ENCODE results near the gene NTSR1. TPM values are rescaled to one million over a fixed set of nuclear protein-coding genes. Genes with fewer than 3 reads are reported as not detected.
A peak's percentile ranks its signal among the peaks of the same experiment; 100 is the strongest.

NTSR1 gene
- total RNA-seq, 4 donors from 2014 or later, result 0.04 to 0.13 TPM; not detected in 2

GRCh38 chr20:62733891-62734290, 25.3 kb downstream of the NTSR1 start:
- intact Hi-C loops (cut with DNase I; ENCODE audit: low total_unique reads) (no loop called here), in situ Hi-C loops (cut with MboI; ENCODE audit: low sequenced_read_pairs in 4 of 4) (no loop called here)
- no peaks in the 10 kb centered on the region for H3K36me3 ChIP-seq
- TF ChIP-seq POLR2A (IDR thresholded peaks at IDR 0.05) (no peak), CTCF (IDR thresholded peaks at IDR 0.05 in 4 of 5, conservative IDR thresholded peaks at IDR 0.05 in 1 of 5) (no peak)
- H3K4me3 ChIP-seq, result no peak overlapping the region
- no peak overlapping the region for H3K27ac ChIP-seq
- H3K4me1 ChIP-seq, result no peaks in the 10 kb centered on the region
- ATAC-seq (no peak), DNase-seq (no peak)
- peaks cover 21 to 27% (median 25%) of the 10 kb centered on the region in 3 donors for H3K27me3 ChIP-seq
- no peaks in the 10 kb centered on the region for H3K9me3 ChIP-seq

GRCh38 chr20:62734326-62734725, 25.7 kb downstream of the NTSR1 start:
- Histone ChIP-seq H3K4me1 (no peaks in the 10 kb centered on the region), H3K27me3 (peaks cover 25 to 29% (median 27%) of the 10 kb centered on the region in 3 donors), H3K36me3 (no peaks in the 10 kb centered on the region), H3K27ac (no peak overlapping the region), H3K9me3 (no peaks in the 10 kb centered on the region), H3K4me3 (no peak overlapping the region)
- intact Hi-C loops (cut with DNase I; ENCODE audit: low total_unique reads), result no loop called here
- DNase-seq, result peak in 1 of 2 donors; percentile 1
- TF ChIP-seq POLR2A (IDR thresholded peaks at IDR 0.05) (no peak), CTCF (IDR thresholded peaks at IDR 0.05 in 4 of 5, conservative IDR thresholded peaks at IDR 0.05 in 1 of 5) (no peak)
- in situ Hi-C loops (cut with MboI; ENCODE audit: low sequenced_read_pairs in 4 of 4), result no loop called here
- ATAC-seq, result no peak

- Histone ChIP-seq H3K9me3 (no peaks in the 10 kb centered on the region), H3K27me3 (peaks cover 30 to 33% (median 31%) of the 10 kb centered on the region in 3 donors), H3K36me3 (no peaks in the 10 kb centered on the region), H3K4me3 (no peak overlapping the region), H3K27ac (no peak overlapping the region), H3K4me1 (no peaks in the 10 kb centered on the region)
- in situ Hi-C loops (cut with MboI; ENCODE audit: low sequenced_read_pairs in 4 of 4) (no loop called here), intact Hi-C loops (cut with DNase I; ENCODE audit: low total_unique reads) (no loop called here)
- DNase-seq (peak in 1 of 2 donors; percentile 1), ATAC-seq (no peak)
- TF ChIP-seq POLR2A (IDR thresholded peaks at IDR 0.05), result no peak
- TF ChIP-seq CTCF (IDR thresholded peaks at IDR 0.05 in 4 of 5, conservative IDR thresholded peaks at IDR 0.05 in 1 of 5), result no peak
Observed at GRCh38 chr20:62734881-62735280, 26.2 kb downstream of the NTSR1 start.

- ATAC-seq (no peak), DNase-seq (peak in 1 of 2 donors; percentile 4)
- Histone ChIP-seq H3K4me1 (no peaks in the 10 kb centered on the region), H3K36me3 (no peaks in the 10 kb centered on the region), H3K9me3 (no peaks in the 10 kb centered on the region), H3K27ac (no peak overlapping the region), H3K4me3 (no peak overlapping the region), H3K27me3 (peaks cover 32 to 37% (median 36%) of the 10 kb centered on the region in 3 donors)
- intact Hi-C loops (cut with DNase I; ENCODE audit: low total_unique reads), result no loop called here
- in situ Hi-C loops (cut with MboI; ENCODE audit: low sequenced_read_pairs in 4 of 4), result no loop called here
- TF ChIP-seq CTCF (IDR thresholded peaks at IDR 0.05 in 4 of 5, conservative IDR thresholded peaks at IDR 0.05 in 1 of 5) (no peak), POLR2A (IDR thresholded peaks at IDR 0.05) (no peak)
Observed at GRCh38 chr20:62735331-62735821, 26.7 kb downstream of the NTSR1 start.

GRCh38 chr20:62736026-62736406, 27.4 kb downstream of the NTSR1 start:
- Histone ChIP-seq H3K36me3 (no peaks in the 10 kb centered on the region), H3K4me1 (no peaks in the 10 kb centered on the region), H3K27ac (no peak overlapping the region), H3K4me3 (no peak overlapping the region), H3K27me3 (peaks cover 34 to 43% (median 41%) of the 10 kb centered on the region in 3 donors), H3K9me3 (no peaks in the 10 kb centered on the region)
- intact Hi-C loops (cut with DNase I; ENCODE audit: low total_unique reads), result no loop called here
- in situ Hi-C loops (cut with MboI; ENCODE audit: low sequenced_read_pairs in 4 of 4), result no loop called here
- no peak for ATAC-seq
- DNase-seq, result no peak
- no peak for TF ChIP-seq POLR2A (IDR thresholded peaks at IDR 0.05)
- no peak for TF ChIP-seq CTCF (IDR thresholded peaks at IDR 0.05 in 4 of 5, conservative IDR thresholded peaks at IDR 0.05 in 1 of 5)
